Skeletal muscle tissue (tissue), 4 donors: ENCODE measurements around the gene ANKMY1. TPM values are rescaled to one million over a fixed set of nuclear protein-coding genes. Genes with fewer than 3 reads are reported as not detected.

Experiments used
- H3K27ac ChIP-seq: one replicate; pipeline ENCODE4 v1.7.0; 2013; ENCODE audit warnings: mild to moderate bottlenecking, low read depth, low read length, inconsistent platforms
- H3K27me3 ChIP-seq, 3 donors: one replicate each; pipeline ENCODE4 v1.7.0; 2013; ENCODE audit warnings: low read length in 3 of 3; ENCODE audit not compliant: control insufficient read depth in 3 of 3, insufficient read depth in 3 of 3
- H3K36me3 ChIP-seq, 3 donors: one replicate each; pipeline ENCODE4 v1.7.0; 2013; ENCODE audit warnings: low read length in 3 of 3; ENCODE audit not compliant: control insufficient read depth in 3 of 3, insufficient read depth in 3 of 3
- H3K4me1 ChIP-seq, 3 donors: one replicate each; pipeline ENCODE4 v1.7.0; 2013; ENCODE audit warnings: low read length in 3 of 3, mild to moderate bottlenecking in 3 of 3; ENCODE audit not compliant: control insufficient read depth in 3 of 3, insufficient read depth in 3 of 3
- H3K4me3 ChIP-seq, 3 donors: one replicate each; pipeline ENCODE4 v1.7.0; 2013; ENCODE audit warnings: low read length in 3 of 3
- H3K9ac ChIP-seq, 3 donors: one replicate each; pipeline ENCODE4 v1.7.0; 2013; ENCODE audit warnings: low read length in 3 of 3, mild to moderate bottlenecking in 3 of 3, moderate library complexity in 2 of 3, low read depth in 1 of 3
- H3K9me3 ChIP-seq, 3 donors: one replicate each; pipeline ENCODE4 v1.7.0; 2013; ENCODE audit warnings: low read length in 3 of 3; ENCODE audit not compliant: control insufficient read depth in 3 of 3
- total RNA-seq: library from RNA; depleted of rRNA; stranded (reverse); fragments of >200 nt; gene quantifications from one replicate; pipeline ENCODE4 v1.2.3, GENCODE V29; 2014
- donor health status: Osteomylitis.

The ANKMY1 gene
- total RNA-seq, 1 donor from 2014 or later = 5.2 TPM

- no peak overlapping the region for H3K27ac ChIP-seq
- H3K36me3 ChIP-seq = peaks cover 0 to 3% (median 0%) of the 10 kb centered on the region in 3 donors
- H3K4me3 ChIP-seq = no peak overlapping the region
- H3K9ac ChIP-seq = no peak overlapping the region
- H3K4me1 ChIP-seq = peaks cover 9 to 29% (median 29%) of the 10 kb centered on the region in 3 donors
- no peaks in the 10 kb centered on the region for H3K9me3 ChIP-seq
- peaks cover 4 to 7% (median 4%) of the 10 kb centered on the region in 3 donors for H3K27me3 ChIP-seq
These were observed 101.9 kb downstream of the ANKMY1 start for GRCh38 chr2:240455647-240456446.

DNA sequence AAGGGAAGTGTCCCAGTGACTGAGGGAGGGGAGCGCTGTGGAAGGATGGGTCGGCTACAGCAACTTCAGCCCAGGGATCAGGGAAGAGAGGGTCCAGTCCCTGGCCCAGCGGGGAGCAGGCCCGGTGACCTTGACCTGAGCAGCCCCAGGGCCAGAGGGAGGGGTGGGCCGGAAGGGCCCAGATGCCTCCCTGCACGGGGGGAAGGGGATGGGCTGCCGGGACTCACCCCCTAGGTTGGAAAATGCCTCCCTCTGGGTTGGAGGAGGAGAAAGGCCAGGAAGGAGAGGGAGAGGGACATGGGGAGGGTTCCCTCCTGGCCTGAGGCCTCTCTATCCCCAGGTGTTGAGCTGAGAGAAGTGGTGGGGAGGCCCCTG lies 102.5 kb downstream of the ANKMY1 start:
- no peak overlapping the region for H3K9ac ChIP-seq
- peaks cover 4 to 7% (median 4%) of the 10 kb centered on the region in 3 donors for H3K27me3 ChIP-seq
- peaks cover 0 to 1% (median 0%) of the 10 kb centered on the region in 3 donors for H3K36me3 ChIP-seq
- no peaks in the 10 kb centered on the region for H3K9me3 ChIP-seq
- peaks cover 14 to 34% (median 34%) of the 10 kb centered on the region in 3 donors for H3K4me1 ChIP-seq
- no peak overlapping the region for H3K4me3 ChIP-seq
- no peak overlapping the region for H3K27ac ChIP-seq

DNA sequence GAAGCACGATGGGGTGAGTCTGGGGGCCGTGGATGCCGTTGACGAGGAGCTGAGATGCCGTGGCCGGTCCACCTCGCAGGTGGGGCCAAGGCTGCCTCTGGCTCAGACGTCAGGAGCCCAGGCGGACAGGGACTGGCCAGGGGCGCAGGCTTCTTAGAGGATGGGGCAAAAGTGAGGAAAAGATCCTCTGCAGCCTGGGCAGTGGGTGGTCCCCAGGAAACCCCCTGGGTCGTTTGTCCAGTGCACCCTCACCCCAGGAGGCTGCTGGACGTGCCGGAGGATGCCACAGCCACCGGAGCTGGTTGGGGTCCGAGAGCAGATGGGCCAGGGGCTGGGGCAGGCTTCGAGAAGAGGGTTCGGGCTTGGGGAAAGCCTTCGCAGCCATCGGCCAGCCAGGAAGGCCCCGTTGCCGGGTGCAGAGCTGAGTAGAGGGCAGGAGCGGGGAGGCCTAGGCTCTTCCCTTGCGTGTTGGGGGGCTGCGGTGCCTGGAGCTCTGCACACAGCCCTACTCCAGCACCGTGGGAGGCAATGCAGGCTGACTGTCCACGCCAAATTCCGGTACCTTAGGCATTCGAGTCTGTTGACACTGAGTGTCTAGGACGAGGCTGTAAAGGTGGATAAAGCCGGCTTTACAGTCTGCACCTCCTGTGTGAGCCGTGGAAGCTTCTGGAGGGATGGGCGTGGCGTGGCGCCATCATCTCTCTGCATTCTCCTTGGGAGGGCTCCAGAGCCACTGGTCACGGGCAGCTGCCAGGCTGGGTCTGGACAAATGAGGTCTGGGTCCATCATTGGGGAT lies 103.5 kb downstream of the ANKMY1 start:
- Histone ChIP-seq H3K27ac (no peak overlapping the region), H3K27me3 (peaks cover 4 to 7% (median 4%) of the 10 kb centered on the region in 3 donors), H3K9me3 (no peaks in the 10 kb centered on the region), H3K36me3 (no peaks in the 10 kb centered on the region), H3K4me3 (no peak overlapping the region), H3K4me1 (peaks cover 22 to 44% (median 43%) of the 10 kb centered on the region in 3 donors), H3K9ac (peak overlapping the region in 1 of 3 donors; percentile 50)

- Histone ChIP-seq H3K27me3 (peaks cover 4 to 7% (median 4%) of the 10 kb centered on the region in 3 donors), H3K36me3 (no peaks in the 10 kb centered on the region), H3K27ac (no peak overlapping the region), H3K9ac (no peak overlapping the region), H3K4me1 (peaks cover 22 to 51% (median 45%) of the 10 kb centered on the region in 3 donors), H3K4me3 (no peak overlapping the region), H3K9me3 (no peaks in the 10 kb centered on the region)
These were observed 104.2 kb downstream of the ANKMY1 start for GRCh38 chr2:240453461-240454105.

DNA sequence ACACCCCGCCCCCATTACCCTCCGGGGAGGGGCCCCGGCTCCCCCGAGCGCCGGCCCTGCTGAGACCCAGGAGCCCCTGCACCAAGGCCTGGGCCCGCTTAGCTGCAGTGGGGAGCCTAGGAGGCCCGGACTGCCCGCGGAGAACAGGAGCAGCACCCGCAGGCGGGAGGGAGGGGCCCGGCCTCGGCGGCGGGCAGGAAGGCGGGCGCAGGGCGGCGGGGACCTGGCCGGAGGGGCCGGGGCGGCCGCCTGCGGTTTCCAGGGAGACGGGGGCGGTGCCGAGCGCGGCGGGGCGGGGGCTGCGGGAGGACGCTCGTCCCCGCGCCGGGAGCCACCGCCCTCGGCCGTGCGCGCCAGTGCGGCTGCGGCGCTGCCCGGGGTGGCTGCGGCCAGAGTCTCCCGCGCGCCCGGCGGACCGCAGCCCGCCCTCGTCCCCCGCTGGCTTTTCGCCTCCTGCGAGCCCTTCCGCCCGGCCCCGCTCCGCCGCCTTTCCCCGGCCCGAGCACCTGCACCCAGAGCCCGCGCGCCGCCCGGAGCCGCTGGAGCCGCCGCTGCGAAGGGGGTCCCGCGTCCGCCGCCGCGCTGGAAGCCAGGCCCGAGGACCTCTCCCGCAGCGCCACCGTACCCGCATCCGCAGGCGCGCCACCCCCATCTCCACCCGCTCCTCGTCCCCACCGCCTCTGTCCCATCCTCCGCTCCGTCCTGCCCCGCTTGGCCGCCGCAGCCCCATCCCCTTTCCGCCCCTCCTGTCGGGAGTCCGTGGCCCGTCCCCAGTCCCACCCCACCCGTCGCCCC lies 105.1 kb downstream of the ANKMY1 start:
- Histone ChIP-seq H3K9me3 (no peaks in the 10 kb centered on the region), H3K4me1 (peaks cover 26 to 60% (median 53%) of the 10 kb centered on the region in 3 donors), H3K4me3 (peak overlapping the region; percentile 15 to 65 (median 58)), H3K36me3 (no peaks in the 10 kb centered on the region), H3K9ac (peak overlapping the region in 2 of 3 donors; percentile 50 to 62), H3K27me3 (peaks cover 4 to 7% (median 4%) of the 10 kb centered on the region in 3 donors), H3K27ac (no peak overlapping the region)

DNA sequence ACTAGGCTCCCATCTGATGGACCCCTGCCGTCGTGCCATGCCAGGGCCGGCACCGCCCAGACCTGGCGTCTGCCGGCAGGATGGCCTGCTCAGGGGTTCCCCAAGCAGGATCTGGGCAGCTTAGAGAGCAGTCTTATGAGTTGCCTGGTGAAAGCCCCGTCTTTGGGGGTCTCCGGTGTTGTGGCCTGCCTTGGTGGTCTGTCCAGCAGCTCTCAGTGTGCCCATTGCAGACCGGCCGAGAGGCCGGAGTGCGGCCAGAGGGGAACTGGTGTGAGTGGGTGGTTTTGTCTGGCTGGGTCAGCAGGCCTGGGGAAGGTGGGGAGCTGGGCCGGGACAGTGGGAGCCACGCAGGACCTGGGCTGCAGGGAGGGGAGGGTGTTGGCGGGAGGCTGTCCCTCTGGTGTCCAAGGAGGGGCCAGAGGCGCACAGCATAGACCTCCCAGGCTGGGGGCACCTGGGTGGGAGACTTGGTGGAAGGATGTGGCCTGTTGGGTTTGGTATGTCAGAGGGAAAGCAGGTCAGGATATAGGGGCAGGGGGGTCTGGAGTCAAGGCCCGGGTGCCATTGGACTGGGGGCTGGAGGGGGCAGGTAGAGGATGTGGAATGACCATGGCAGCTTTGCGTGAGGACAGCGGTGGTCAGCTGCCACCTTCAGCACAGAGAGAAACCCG lies 105.9 kb downstream of the ANKMY1 start:
- peak overlapping the region; percentile 50 to 69 (median 62) for H3K9ac ChIP-seq
- H3K4me1 ChIP-seq = peaks cover 30 to 67% (median 60%) of the 10 kb centered on the region in 3 donors
- peak overlapping the region; percentile 15 to 65 (median 58) for H3K4me3 ChIP-seq
- peaks cover 4 to 7% (median 4%) of the 10 kb centered on the region in 3 donors for H3K27me3 ChIP-seq
- H3K36me3 ChIP-seq = no peaks in the 10 kb centered on the region
- no peaks in the 10 kb centered on the region for H3K9me3 ChIP-seq
- no peak overlapping the region for H3K27ac ChIP-seq

DNA sequence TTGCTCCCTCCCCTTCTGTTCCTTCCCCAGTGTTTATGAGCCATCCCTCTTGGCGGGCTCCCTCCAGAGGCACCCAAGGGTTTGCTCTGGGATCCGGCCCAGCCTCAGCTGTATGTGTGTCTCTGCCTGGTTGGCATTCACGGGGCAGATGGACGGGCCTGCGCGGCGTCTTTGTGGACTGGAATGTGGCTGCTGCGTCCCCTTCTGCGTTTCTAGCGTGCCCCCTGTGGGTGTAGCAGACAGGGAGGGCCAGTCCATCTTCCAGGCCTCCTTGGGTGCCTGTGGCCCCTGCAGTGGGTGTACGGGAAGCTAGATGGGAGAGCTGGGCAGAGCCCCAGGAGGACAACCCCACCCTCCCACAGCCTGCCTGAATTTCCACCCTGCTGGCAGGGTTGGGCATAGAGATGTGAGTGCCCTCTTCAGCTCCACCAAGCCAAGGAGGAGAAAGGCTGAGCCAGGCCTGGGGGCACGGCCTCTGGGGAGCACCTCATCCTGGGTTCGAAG lies 106.6 kb downstream of the ANKMY1 start:
- H3K4me3 ChIP-seq = peak overlapping the region in 1 of 3 donors; percentile 58
- H3K27ac ChIP-seq = no peak overlapping the region
- peaks cover 4 to 7% (median 4%) of the 10 kb centered on the region in 3 donors for H3K27me3 ChIP-seq
- peaks cover 33 to 75% (median 67%) of the 10 kb centered on the region in 3 donors for H3K4me1 ChIP-seq
- H3K9ac ChIP-seq = peak overlapping the region in 2 of 3 donors; percentile 50 to 62
- peaks cover 0 to 2% (median 1%) of the 10 kb centered on the region in 3 donors for H3K36me3 ChIP-seq
- H3K9me3 ChIP-seq = no peaks in the 10 kb centered on the region

- Histone ChIP-seq H3K4me1 (peaks cover 33 to 78% (median 68%) of the 10 kb centered on the region in 3 donors), H3K9ac (peak overlapping the region in 1 of 3 donors; percentile 62), H3K9me3 (no peaks in the 10 kb centered on the region), H3K27me3 (peaks cover 4 to 7% (median 4%) of the 10 kb centered on the region in 3 donors), H3K4me3 (no peak overlapping the region), H3K36me3 (peaks cover 0 to 8% (median 4%) of the 10 kb centered on the region in 3 donors), H3K27ac (no peak overlapping the region)
These were observed 107.2 kb downstream of the ANKMY1 start for GRCh38 chr2:240450532-240451107.
